NCI-H774 (cell line): Measurements from ENCODE around the gene SLC44A5.

ENCODE experiments used
- DNase-seq: peaks from one replicate; lab custom pipeline; 2025; lab: John Stamatoyannopoulos, UW

SLC44A5 gene

DNA sequence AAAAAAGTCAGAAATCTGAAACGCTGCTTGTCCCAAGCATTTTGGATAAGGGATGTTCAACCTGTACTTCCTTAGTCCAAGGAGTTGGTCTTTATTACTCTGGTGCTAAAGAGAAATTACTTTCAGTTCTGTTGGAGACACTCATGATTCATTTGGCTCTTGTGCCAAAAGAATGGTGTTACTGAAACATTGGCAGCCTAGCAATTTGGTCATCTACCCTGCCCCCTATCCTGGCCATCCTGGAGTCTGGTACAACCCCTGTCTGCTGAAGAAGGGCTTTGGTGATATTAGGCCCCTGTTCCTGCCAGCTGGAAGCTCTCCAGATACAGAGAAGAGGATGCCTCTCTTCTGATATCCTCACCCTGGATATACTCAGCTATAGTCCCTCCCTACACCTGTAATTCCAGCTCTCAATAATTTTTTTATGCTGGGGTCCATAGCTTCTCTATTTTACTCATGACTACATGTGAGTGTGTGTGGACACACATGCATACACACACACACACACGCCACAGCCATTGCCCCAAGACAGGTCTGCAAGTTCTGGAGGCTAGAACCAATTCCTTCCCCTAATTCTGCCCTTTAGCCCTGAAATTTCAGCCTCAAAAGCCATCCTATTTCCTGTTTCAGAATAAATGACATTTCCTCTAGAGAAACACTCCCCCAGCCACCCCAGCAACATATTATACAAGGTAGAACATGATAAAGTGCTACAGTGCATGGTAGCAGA, 436.7 kb downstream of the SLC44A5 start:
- no peak for DNase-seq

DNA sequence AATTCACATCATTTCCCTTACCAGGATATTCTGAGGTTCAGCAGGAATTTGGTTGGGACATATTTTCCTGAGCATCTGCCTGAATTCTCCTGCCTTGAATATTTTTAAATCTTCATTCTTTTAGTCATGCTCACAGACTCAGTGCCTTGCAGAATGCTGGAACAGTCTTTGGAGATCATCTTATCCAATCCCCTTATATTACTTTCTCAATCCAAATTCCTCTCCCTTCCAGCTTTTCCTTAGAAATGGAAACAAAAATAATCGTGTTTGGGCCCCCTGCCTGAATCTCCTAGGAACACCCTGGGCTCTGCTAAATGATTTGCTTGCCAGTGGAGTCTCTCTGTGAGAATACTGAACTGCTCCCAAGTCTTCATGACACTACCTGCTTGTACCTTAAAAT, 438.4 kb downstream of the SLC44A5 start:
- no peak for DNase-seq

DNA sequence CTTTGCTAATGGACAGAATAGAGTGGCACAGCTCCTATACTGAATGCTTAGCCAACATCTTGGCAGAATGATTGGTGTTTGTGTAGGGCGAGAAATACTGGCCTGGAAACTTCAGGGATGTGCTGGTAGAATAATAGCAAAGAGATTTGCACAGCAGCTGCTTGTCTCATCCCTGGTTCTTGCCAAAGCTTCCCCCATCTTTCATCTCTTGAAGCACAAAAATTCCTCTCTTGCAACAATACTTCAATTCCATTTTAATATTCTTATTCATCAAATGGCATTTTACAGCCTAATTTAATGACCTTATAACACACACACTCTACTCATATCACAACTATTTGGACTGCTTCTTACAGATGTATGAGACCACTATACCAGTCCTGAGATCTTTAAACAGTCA, 439.0 kb downstream of the SLC44A5 start:
- DNase-seq: no peak

DNA sequence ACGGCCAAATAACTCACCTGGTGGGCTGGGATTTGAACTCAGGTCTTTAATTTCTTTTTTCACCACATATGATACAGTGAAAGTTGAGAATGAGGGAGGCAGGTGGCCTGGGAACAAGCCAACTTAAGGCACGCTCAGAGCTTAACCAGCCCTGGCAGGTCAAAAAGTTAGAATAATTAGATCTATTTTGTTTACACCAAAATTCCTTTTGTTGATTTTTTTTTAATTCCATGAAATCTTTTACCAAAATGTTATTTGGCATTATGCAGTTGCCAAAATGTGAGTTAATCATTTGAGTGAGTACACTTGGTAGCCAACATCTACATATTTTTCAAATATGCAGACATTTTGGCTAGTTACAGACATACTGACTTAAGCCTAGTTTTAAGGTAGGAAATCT, 439.9 kb downstream of the SLC44A5 start:
- DNase-seq: no peak

DNA sequence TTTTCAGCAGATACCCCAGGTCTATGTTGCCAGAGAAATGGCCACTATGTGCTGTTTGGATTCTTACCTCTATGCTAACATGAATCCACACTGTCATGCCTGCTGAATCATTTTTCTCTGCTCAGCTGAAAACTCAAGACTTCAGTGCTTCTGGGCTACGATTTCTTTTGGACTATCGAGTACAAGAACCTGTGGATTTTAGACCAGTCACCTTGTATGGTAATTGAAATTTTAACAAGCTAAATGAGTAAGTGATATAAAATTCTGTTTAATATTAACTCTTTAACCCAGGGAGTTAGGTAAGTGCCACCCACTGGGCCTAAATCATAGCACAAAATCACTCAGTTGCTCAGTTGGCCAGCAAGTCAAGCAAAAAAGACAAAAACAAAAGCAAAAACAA, 440.9 kb downstream of the SLC44A5 start:
- DNase-seq: no peak

DNA sequence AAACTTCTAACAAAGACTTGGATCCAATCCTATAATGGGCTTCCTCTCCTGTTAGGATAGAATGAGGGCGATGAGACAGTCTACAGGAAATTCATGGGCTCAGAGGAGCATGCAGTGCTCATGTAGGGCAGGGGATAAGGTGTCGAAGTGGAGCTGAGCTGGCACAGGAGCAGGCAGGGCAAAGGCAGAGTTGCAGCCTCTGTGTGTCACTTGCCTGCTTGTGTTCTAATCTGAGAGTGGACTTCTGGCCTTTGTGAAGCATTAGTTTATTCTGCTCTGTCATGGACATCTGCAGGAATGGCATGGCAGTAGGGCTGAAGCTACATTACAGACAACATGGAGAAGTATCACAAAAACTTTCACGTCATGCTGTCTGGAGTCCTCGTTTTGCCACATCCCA, 444.1 kb downstream of the SLC44A5 start:
- no peak for DNase-seq

DNA sequence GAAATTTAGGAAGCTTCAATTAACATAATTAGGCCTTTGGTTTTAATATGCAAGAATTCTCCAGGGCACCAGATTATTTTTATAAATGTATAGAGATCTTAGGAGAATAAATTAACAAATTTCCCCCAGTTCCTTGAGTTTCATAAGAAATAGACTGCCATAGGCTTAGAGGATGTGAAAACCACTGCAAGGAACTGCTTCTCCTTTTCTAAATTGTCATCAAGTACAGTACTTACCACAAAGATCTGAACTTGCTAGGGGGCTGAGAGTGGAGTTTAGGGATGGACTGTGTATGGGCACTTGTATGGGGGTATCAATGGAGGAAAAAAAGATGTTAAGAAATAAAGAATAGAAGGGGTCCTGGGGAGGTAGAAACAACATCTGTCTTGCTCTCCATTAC, 445.6 kb downstream of the SLC44A5 start:
- DNase-seq: no peak

DNA sequence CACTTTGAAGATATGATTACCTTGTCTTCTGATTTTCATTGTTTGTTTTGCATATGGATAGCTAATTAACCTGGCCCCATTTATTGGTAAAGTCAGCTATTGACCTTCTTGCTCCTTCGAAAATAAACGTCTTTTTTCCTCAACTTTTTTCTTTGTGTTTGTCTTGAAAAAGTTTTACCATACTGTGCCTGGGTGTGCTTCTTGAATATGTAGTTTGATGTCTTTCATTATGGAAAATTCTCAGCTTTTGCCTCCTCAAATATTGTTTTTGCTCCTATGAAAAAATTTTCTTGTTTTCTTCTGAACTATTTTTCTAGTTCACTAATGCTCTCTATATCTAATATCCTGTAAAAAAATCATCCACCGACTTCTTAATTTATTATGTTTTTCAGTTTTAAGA, 451.8 kb downstream of the SLC44A5 start:
- DNase-seq: no peak
